Mesodermal cell (in vitro differentiated cells): ENCODE measurements around the gene ESPN.
A peak's percentile ranks its signal among the peaks of the same experiment; 100 is the strongest.
"Not testable (repeated sequence)": the region's sequence is repeated elsewhere in the genome, so short reads cannot be mapped to it uniquely, and the experiment has no call there.

Source experiments
- H3K27ac ChIP-seq: 2 replicates; pipeline ENCODE4 v1.7.0; 2013; ENCODE audit warnings: mild to moderate bottlenecking, low read depth, low read length, moderate library complexity; ENCODE audit not compliant: severe bottlenecking
- H3K36me3 ChIP-seq: 2 replicates; pipeline ENCODE4 v1.7.1; 2013; ENCODE audit warnings: mild to moderate bottlenecking, low read length, moderate library complexity; ENCODE audit not compliant: control insufficient read depth, insufficient read depth
- H3K4me1 ChIP-seq: one replicate; pipeline ENCODE4 v1.7.1; 2013; ENCODE audit warnings: mild to moderate bottlenecking, low read length; ENCODE audit not compliant: insufficient read depth, control insufficient read depth, poor library complexity, severe bottlenecking
- H3K4me3 ChIP-seq: 2 replicates; pipeline ENCODE4 v1.7.0; 2013; ENCODE audit warnings: low read length, control low read depth, mild to moderate bottlenecking; ENCODE audit not compliant: insufficient read depth, poor library complexity, severe bottlenecking; ENCODE audit errors: extremely low read depth
- H3K9me3 ChIP-seq: 2 replicates; pipeline ENCODE4 v1.7.1; 2013; ENCODE audit warnings: mild to moderate bottlenecking, low read length, moderate library complexity; ENCODE audit not compliant: control insufficient read depth
- WGBS, 2 experiments: methylation state at CpG; one replicate each; pipeline ENCODE4 v1.1.5; 2013; ENCODE audit warnings: missing lambda C conversion rate in 2 of 2; ENCODE audit not compliant: insufficient coverage in 2 of 2; 5-methylcytosine and 5-hydroxymethylcytosine counted together

Gene ESPN

GRCh38 chr1:6440198-6441126, 15.9 kb downstream of the ESPN start:
- Histone ChIP-seq H3K4me1 (no peaks in the 10 kb centered on the region), H3K36me3 (no peaks in the 10 kb centered on the region), H3K9me3 (no peaks in the 10 kb centered on the region), H3K27ac (no peak overlapping the region), H3K4me3 (peak overlapping the region; percentile 21)
- WGBS, 2 experiments: 12 to 13% methylated on average over 62 to 66 of the region's 101 CpGs

- Histone ChIP-seq H3K4me1 (no peaks in the 10 kb centered on the region), H3K9me3 (no peaks in the 10 kb centered on the region), H3K36me3 (no peaks in the 10 kb centered on the region), H3K4me3 (no peak overlapping the region), H3K27ac (no peak overlapping the region)
- 46 to 85% methylated on average over 2 to 6 of the region's 7 CpGs for WGBS, 2 experiments
Measured at GRCh38 chr1:6441586-6441985, 17.0 kb downstream of the ESPN start.

DNA sequence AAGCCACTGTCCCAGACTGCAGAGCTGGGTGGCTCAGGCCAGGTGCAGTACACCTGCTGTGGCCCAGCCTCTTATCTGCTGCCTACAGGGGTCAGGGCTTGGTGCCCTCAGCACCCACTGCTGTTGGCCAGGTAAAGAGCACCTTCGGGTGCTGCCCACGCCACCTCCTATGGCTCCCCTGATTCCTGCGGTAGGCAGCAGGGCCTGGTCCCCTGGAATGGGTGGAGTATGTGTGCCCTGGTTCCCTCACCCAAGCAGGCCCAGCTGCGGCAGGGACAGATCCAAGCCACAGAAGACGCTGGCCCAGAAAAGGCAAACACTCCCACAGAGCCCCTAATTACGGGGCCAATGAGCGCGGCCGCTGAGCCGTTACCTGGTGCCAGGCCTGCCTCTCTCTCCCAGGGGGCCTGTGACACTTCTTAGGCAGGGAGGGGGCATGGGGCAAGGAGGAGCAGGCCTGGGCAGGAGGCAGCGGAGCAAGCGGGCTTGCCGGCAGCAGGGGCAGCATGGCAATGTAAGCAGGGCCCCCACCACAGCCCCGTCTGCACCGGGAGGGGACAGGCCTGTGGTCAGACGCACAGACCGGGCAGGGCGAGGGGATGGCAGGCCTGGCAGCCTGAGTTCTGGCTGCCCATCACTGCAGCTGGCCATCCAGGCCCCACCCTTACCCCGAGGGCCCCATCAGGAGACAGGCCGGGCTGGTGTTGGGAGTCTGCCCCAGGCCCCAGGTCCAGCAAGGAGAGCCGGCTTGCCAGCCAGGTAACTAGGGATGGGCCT, 19.0 kb downstream of the ESPN start:
- Histone ChIP-seq H3K4me3 (no peak overlapping the region), H3K4me1 (no peaks in the 10 kb centered on the region), H3K9me3 (no peaks in the 10 kb centered on the region), H3K36me3 (no peaks in the 10 kb centered on the region), H3K27ac (no peak overlapping the region)
- 83 to 90% methylated on average over 17 to 18 of the region's 21 CpGs for WGBS, 2 experiments

DNA sequence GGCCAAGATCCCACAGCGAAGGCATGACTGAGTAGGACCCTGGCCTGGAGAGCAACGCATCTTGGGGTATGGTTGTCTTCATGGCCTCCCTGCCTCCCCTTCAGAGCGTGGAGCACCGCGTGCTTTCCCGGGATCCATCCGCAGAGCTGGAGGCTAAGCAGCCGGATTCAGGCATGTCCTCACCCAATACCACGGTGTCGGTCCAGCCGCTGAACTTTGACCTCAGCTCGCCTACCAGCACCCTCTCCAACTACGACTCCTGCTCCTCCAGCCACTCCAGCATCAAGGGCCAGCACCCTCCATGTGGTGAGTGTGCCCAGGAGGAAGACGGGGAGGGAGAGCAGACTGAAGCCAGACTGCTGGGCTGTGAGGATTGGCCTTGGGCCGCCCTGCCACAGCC, 19.8 kb downstream of the ESPN start:
- 93 to 96% methylated on average over 11 of the region's 15 CpGs for WGBS, 2 experiments
- Histone ChIP-seq H3K4me3 (no peak overlapping the region), H3K4me1 (no peaks in the 10 kb centered on the region), H3K36me3 (no peaks in the 10 kb centered on the region), H3K27ac (no peak overlapping the region), H3K9me3 (no peaks in the 10 kb centered on the region)

DNA sequence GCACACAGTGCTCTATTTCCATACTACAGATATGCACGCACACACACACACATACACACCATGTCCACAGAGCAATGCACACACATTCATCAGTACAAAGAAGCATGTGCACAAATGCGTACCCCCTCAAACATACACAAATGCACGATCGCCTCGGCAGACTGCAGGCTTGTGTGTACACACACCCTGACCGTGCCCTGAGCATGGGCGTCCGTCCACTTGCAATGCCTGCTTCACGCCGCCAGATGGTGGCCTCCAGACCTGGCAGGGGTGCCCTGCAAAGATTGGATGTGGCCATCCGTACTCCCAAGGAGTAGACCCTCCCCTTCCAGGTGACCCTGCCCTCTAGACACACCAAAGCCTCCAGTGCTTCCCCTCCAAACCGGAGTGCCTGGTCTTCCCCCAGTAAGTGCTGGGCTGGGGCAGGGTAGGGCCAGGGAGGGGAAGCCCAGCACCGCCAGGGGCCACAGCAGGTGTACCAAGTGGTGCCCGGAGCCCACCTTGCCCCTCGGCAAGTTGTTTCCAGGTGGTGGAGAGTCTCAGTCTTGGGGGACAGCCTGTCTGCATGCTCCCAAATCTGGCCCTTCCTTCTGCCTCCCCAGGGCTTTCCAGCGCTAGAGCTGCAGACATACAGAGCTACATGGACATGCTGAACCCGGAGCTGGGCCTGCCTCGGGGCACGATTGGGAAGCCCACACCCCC, 20.6 kb downstream of the ESPN start:
- WGBS, 2 experiments: 53 to 77% methylated on average over 8 to 9 of the region's 19 CpGs
- Histone ChIP-seq H3K4me3 (no peak overlapping the region), H3K36me3 (no peaks in the 10 kb centered on the region), H3K9me3 (no peaks in the 10 kb centered on the region), H3K27ac (no peak overlapping the region), H3K4me1 (peaks cover 5% of the 10 kb centered on the region)

DNA sequence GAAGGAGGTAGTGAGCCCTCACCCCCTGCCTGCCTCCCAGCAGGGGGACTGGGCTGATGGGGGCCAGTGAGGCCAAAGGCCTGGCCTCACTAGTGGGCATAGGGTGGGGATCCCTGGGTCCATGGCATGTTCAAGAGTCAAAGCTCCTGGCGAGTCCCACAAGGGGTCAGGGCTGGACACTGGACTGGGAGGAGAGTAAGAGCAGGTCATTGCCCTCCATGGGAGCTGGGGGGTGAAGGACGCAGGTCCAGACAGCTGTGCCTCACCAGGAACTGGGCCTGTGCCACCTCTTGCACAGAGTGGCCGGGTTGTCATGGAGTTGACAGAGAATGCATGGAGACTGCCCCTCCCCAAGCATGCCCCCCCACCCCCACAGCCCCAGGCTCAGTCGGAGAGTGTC, 21.4 kb downstream of the ESPN start:
- 80 to 100% methylated on average over 1 to 2 of the region's 4 CpGs for WGBS, 2 experiments
- H3K9me3 ChIP-seq, H3K27ac ChIP-seq, H3K4me1 ChIP-seq, H3K36me3 ChIP-seq, H3K4me3 ChIP-seq: not testable (repeated sequence)

- no peak overlapping the region for H3K27ac ChIP-seq
Measured at GRCh38 chr1:6446665-6447015, 22.1 kb downstream of the ESPN start.

GRCh38 chr1:6447016-6447817, 22.6 kb downstream of the ESPN start:
- Histone ChIP-seq H3K27ac (no peak overlapping the region), H3K4me3 (peak overlapping the region; percentile 21), H3K9me3 (no peaks in the 10 kb centered on the region), H3K4me1 (peaks cover 5% of the 10 kb centered on the region), H3K36me3 (no peaks in the 10 kb centered on the region)
- WGBS, 2 experiments: 2% methylated on average over 49 to 51 of the region's 67 CpGs

More at GRCh38 chr1:6446665-6447015, 22.1 kb downstream of the ESPN start:
- no peak overlapping the region for H3K4me3 ChIP-seq
- 30 to 64% methylated on average over 2 to 4 of the region's 4 CpGs for whole genome bisulfite sequencing, 2 experiments
- no peaks in the 10 kb centered on the region for H3K36me3 ChIP-seq
- H3K4me1 ChIP-seq: peaks cover 5% of the 10 kb centered on the region
- H3K9me3 ChIP-seq: no peaks in the 10 kb centered on the region

DNA sequence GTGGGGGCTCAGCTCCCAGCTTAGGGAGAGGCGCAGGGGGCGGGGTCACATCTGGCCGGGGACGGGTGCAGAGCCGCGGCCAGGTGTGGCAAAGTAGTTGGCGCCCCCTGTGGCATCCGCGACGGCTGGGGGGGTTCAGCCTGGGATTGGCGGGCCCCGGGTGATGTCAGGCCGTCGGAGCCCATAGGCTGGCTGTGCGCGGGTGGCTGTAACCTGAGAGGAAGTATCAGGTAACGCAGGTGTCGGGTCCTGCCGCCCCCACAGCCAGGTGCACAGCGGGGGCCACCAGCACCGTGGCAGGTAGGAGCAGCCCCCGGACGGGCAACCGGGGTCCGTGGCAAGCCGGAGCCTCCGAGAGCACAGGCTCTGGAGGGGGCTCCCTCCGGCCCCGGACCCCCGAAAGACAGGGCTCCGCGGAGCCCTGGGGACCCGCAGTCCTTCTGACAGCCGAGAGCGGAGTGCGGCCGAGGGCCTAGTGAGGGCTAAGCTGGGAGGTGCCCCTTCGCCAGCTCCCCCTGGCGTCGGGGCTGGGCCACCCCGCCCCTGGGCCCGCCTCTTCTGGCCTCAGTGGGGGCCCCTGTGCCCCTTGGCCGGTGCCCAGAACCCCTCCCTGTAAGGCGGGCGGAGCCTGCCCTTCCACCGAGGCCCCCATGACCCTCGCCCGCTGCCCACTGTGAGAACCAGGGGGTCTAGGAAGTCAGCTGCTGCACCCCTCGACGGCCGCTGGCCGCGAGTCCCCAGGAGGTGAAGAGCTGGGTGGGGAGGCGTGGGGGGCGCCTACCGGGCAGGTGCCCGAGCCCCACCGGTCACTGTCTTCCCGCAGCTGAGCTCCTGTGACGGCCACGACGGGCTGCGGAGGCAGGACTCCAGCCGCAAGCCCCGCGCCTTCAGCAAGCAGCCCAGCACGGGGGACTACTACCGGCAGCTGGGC, 23.5 kb downstream of the ESPN start:
- Histone ChIP-seq H3K4me1 (peaks cover 5% of the 10 kb centered on the region), H3K36me3 (no peaks in the 10 kb centered on the region), H3K4me3 (peak overlapping the region; percentile 21), H3K27ac (no peak overlapping the region), H3K9me3 (no peaks in the 10 kb centered on the region)
- 2 to 3% methylated on average over 52 to 55 of the region's 68 CpGs for WGBS, 2 experiments
